Measurements from ENCODE around the gene OR6Q1.

The OR6Q1 gene

GRCh38 chr11:58057481-58057880 lies 26.7 kb downstream of the OR6Q1 start:
- DNase-seq (ENCODE audit: low read depth in 2 of 2, low spot score in 1 of 2) = no peak

GRCh38 chr11:58058276-58059006 lies 27.7 kb downstream of the OR6Q1 start:
- DNase-seq (ENCODE audit: low read depth in 2 of 2, low spot score in 1 of 2) = no peak

GRCh38 chr11:58059007-58059350 lies 28.2 kb downstream of the OR6Q1 start:
- no peak for DNase-seq (ENCODE audit: low read depth in 2 of 2, low spot score in 1 of 2)

GRCh38 chr11:58060535-58060934 lies 29.8 kb downstream of the OR6Q1 start:
- no peak for DNase-seq (ENCODE audit: low read depth in 2 of 2, low spot score in 1 of 2)

- DNase-seq (ENCODE audit: low read depth in 2 of 2, low spot score in 1 of 2) = no peak
These were observed 30.4 kb downstream of the OR6Q1 start for GRCh38 chr11:58060939-58061672.

- DNase-seq (ENCODE audit: low read depth in 2 of 2, low spot score in 1 of 2) = no peak
These were observed 31.1 kb downstream of the OR6Q1 start for GRCh38 chr11:58061813-58062212.

GRCh38 chr11:58067685-58068084 lies 36.9 kb downstream of the OR6Q1 start:
- no peak for DNase-seq (ENCODE audit: low read depth in 2 of 2, low spot score in 1 of 2)

GRCh38 chr11:58068655-58069054 lies 37.9 kb downstream of the OR6Q1 start:
- DNase-seq (ENCODE audit: low read depth in 2 of 2, low spot score in 1 of 2) = no peak

GRCh38 chr11:58070585-58070984 lies 39.8 kb downstream of the OR6Q1 start:
- no peak for DNase-seq (ENCODE audit: low read depth in 2 of 2, low spot score in 1 of 2)

- DNase-seq (ENCODE audit: low read depth in 2 of 2, low spot score in 1 of 2) = no peak
These were observed 45.0 kb downstream of the OR6Q1 start for GRCh38 chr11:58075781-58076180.
